HG02610 (cell line): ENCODE measurements around the gene MOAP1.
A peak's percentile ranks its signal among the peaks of the same experiment; 100 is the strongest.
"Not testable (repeated sequence)": the region's sequence is repeated elsewhere in the genome, so short reads cannot be mapped to it uniquely, and the experiment has no call there.

Source experiments
- ATAC-seq: cut with Tn5 transposase; IDR thresholded peaks from one replicate; pipeline ENCODE4 v1.9.1; 2021; ENCODE audit warnings: mild to moderate bottlenecking, moderate library complexity; ENCODE audit not compliant: unreplicated experiment

Gene MOAP1

GRCh38 chr14:93184391-93185348, at the start of gene MOAP1, which contains the start of gene LYSET:
MOAP1 (minus strand) TSS chr14:93184897; CDS start chr14:93184242, 655 bp downstream.
LYSET (plus strand) TSS chr14:93185317; CDS start chr14:93185406, 89 bp downstream.
- ATAC-seq, result peak; percentile 83

GRCh38 chr14:93233078-93233477, 48.4 kb upstream of the MOAP1 start:
- ATAC-seq, result not testable (repeated sequence)

DNA sequence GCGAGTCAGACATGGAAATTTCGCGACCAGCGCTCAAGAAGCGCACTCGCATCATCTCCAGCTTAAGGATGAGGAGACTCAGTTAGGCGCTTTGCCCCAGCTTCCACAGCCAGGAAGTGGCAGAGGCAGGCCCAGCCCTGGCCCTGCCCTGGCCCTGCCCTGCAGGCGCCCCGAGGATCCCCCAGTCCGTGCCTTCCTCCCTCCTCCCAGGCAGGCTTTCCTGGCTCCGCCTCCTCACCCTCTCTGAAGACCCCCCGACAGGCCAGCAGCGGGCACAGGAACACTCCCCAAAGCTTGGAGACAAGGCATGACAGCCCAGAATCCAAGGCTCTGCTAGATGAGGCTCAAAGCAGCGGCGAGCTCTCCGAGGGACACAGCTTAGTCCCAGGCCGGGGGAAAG, 47.5 kb upstream of the MOAP1 start:
- ATAC-seq, result no peak

DNA sequence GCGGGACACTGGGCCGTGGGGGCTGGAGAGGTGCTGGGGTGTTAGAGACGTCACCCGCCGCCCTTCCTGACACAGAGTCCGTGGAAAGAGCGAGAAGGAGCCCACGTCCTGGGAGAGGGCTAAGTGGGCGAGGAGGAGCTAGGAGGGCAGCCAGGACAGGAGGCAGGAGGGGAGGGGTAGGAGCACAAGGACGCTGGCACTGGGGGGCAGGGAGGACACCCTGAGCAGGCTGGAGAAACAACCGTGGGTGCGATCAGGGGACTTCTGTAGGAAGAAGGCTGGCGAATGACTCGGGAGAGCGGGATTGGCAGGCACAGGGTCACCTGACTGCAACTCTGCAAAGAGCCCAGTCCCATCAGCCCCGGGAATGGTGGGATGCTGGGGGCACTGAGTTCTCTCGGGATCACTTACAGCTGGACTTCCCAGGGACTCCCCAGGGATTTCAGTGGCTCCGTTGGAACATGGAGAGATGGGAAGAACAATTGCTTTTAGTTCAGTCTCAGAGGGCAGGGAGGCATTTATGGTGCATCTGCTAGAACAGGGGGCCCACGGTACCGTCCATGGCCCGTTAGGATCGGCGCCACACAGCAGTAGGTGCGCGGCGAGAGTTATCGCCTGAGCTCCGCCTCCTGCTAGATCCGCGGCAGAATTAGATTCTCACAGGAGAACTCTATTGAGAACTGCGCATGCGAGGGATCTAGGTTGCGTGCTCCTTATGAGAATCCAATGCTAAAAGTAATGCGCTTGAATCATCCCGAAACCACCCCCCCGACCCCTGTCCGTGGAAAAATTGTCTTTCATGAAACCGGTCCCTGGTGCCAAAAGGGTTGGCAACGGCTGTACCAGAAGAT, 46.7 kb upstream of the MOAP1 start:
- no peak for ATAC-seq

DNA sequence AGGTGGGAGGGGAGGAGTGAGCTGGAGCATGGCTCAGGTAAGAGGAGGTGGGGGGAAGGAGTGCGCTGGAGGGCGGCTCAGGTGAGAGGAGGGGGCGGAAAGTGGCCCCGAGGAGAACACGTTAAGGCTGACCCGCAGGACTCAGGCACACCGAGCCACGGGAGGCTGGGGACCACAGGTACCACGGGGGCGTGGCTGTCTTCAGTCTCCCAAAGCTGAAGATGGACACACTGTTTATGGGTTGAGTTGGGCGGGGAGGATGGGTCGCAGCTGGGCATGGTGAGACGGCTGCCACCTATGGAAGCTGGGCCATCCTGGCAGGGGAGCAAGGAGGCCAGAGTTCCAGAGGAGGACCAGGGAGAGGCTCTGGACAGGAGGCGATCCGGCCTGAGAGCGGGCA, 45.8 kb upstream of the MOAP1 start:
- ATAC-seq, result no peak

DNA sequence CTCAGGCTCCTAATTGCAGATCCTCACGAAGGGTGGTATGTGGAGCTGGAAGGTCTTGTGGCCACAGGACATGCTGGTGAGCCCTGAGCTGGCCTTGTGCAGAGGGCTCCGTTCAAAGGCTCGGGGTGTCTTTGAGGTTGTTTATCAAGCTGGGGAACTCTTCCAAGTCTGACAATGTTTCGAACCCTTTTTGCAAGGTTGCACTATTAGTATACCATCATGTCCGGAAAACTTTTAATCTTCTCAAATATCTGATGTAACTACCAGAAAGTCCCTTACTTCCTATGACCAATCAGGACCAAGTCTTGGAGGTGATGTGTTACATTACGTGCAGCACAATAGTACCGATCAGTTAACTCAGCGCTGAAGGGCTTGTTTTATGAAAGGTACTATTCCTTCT, 43.9 kb upstream of the MOAP1 start:
- no peak for ATAC-seq

GRCh38 chr14:93223565-93223964, 38.9 kb upstream of the MOAP1 start:
- ATAC-seq, result no peak

DNA sequence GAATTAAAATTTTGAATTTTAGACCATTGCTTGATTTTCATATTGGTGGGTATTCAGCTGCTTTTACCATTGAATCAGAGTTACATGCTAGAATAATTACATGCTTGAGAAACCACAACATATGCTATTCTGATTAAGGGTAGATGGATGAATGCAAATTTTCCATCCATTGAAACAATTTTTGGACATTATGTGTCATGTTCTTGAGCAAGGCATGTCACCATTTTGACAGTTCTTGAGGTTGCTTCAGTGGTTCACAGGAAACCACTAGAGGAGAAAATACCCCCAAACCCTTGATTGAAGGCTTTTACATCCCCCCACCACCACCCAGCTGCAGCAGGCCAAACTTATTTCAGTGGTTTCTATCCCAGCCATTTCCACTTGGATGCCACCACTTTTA, 35.8 kb upstream of the MOAP1 start:
- no peak for ATAC-seq

DNA sequence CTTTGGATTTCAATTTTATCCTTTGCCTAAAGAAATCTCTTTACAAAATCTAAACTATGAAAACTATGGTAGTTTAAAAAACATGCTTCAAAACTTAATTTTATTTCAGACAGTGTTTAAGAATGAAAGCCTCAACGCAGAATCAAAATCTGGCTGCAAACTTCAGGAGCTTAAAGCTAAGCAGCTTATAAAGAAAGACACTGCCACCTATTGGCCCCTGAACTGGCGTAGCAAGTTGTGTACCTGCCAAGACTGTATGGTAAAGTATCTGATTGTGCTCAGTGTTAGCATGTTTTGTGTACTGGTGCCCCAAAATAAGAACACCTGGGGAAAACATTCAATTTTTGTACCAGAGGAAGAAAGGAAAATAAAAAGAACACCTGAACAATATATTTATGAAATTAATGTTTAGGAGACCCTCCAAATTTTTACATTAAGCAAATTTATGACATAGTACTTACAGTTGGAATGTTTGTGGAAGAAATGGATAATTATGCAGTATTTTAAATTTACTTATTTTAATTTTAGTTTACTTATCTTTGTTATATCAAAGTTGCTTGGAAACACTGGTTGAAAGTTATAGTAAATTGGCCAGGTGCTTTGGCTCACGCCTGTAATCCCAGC, 34.5 kb upstream of the MOAP1 start:
- ATAC-seq, result no peak

DNA sequence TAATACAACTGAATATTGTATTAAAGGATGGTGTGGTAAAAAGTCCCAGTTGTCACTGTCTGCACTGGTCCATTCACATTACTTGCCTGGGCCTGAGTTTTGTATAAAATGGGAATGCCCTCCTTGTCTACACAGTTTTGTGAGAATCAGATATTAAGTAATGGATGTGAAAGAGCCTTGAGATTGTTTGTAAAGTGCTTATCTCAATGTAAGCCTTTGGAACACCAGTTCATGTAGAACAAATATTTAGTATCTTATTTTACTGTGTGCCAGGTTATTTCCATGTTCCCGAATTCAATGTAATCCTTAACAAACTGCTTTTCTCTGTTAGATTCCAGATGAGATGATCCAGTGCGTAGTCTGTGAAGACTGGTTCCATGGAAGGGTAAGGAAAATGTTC, 29.9 kb upstream of the MOAP1 start:
- no peak for ATAC-seq

- ATAC-seq, result peak; percentile 63
Measured at GRCh38 chr14:93212432-93212831, 27.7 kb upstream of the MOAP1 start.

DNA sequence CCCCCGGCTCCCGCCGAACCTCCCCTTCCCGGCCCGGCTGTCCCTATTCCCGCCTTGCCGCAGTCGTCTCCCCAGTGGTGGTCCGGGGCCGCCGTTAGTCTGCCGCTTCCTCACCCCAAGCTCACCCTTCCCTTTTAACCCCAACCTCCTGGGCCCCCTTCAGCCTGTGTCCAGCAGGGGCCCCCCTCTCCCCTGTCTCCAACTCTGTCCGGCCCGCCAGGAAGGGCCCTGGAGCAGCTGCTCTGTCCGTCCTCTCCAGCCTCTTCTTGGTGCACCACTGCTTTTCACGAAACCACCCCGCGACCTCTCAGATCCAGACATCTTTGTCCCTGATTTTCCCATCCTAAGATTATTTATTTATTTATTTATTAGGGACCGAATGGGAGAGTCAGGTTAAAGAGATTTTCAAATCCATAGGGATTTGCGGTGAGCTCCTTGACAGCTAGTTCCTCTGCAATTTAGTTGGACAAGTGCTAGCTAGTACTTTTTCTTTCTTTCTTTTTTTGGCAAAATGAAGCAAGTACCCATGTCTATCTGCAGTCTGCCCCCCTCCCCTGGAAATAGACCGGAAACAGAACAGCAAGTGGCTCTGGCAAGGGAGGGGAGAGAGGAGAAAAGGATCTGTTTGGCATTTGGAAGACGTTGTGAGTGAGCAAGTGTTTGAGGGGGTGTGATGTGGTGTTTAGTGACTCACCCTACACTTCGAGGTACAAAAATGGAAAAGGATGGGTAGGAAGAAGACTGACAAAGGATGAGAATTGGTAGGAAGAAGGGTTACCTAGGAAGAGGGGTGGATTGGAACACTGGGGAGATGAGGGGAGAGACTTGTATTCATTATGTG, 23.0 kb upstream of the MOAP1 start:
- peak; percentile 31 for ATAC-seq

DNA sequence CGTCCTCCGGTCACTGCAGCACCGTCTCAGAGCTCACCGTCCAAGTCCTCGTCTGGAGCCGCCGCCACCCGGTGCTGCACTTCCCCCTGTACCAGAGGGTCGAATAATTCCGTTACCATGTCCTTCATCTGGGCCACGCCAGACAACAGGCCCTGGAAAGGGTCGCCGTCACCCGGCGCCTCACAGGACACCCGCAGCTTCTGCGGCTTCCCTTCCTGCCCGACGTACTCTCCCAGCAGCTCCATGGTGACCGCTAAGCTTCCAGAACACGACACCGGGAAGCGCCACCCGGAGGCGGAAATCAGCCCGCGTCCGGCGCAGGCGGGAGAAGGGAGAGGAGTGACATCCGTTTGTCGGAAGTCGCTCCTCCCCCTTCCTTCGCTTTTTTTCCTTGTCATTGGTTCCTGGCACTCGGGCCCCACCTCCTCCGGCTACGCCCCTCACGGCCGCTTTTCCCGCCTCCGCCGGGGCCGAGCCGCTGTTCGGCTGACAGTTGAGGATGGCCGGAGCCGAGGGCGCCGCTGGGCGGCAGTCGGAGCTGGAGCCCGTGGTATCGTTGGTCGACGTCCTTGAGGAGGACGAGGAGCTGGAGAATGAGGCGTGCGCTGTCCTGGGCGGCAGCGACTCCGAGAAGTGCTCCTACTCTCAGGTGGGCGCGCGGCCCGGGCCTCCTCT, 22.2 kb upstream of the MOAP1 start, which contains the start of the genes GON7 and UBR7:
GON7 (minus strand) TSS at position 273 of the 675 bp plus-strand sequence; CDS start at position 245, 28 bp downstream.
UBR7 (plus strand) TSS at position 464 of the 675 bp plus-strand sequence; CDS start at position 500, 36 bp downstream.
- ATAC-seq, result peak; percentile 90

DNA sequence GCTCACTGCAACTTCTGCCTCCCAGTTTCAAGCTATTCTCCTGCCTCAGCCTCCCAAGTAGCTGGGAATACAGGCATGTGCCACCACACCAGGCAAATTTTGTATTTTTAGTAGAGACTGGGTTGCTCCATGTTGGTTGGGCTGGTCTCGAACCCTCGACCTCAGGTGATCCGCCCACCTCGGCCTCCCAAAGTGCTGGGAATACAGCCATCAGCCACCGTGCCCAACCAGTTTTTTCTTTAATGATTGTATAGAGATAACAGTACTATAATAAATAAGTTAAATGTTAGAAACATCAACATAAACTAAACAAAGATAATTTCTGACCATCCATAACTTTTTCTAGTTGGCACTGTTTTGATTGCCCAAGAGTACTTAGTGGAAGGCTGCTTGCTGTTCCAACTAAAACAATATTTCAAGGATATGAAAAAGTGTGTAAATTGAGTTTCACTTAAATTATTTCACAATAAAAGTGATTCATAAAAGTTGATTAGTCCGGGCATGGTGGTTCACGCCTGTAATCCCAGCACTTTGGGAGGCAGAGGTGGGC, 16.5 kb upstream of the MOAP1 start:
- ATAC-seq, result no peak

- no peak for ATAC-seq
Measured at GRCh38 chr14:93200553-93200952, 15.9 kb upstream of the MOAP1 start.

GRCh38 chr14:93199031-93199430, 14.3 kb upstream of the MOAP1 start:
- no peak for ATAC-seq

- no peak for ATAC-seq
Measured at GRCh38 chr14:93195316-93195999, 10.8 kb upstream of the MOAP1 start.

DNA sequence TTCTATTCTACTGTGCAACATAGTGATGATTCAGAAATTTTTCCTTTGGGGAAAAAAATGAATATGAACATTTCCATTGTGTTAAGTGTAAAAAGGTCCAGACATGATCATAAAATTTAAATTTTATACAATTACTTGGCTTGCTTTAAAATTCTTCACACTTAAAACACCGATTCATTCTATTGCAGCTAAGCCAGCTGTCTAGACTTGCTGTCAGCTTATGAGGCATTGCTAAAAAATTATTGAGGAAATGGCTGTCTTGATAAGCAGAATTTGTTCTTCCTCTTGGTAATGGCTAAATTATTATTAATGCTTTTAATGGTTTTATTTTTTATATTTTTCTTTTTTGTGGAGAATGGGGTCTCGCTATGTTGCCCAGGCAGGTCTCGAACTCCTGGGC, 2.3 kb upstream of the MOAP1 start:
- ATAC-seq, result no peak

GRCh38 chr14:93186466-93186865, 1.8 kb upstream of the MOAP1 start:
- ATAC-seq, result no peak
